ENCODE data around the gene SERTAD1.

Gene SERTAD1

DNA sequence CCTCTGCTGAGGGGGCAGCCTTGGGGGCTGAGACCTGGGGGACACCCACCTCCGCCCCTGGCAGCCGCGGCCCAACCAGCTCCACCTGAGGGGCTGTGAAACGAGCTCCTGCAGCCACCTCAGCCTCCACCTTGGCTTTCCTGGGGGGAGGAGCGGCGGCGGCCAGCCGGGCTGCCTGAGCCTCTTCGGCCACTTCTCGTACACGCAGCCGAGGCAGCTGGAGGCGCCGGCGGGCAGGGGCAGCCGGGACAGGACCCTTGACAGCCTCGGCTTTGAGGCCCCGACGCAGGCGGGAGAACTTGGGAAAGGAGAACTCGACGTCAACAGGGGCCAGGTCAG lies 28.3 kb downstream of the SERTAD1 start:
- no peaks in the 10 kb centered on the region for H3K9me3 ChIP-seq (ENCODE audit: low read length)
- H2AFZ ChIP-seq (ENCODE audit: low read depth, low read length): no peak overlapping the region
- H3K4me1 ChIP-seq (ENCODE audit: insufficient read depth, low read length): no peaks in the 10 kb centered on the region
- H3K27me3 ChIP-seq (ENCODE audit: insufficient read depth, low read length): no peaks in the 10 kb centered on the region
- no peaks in the 10 kb centered on the region for H3K36me3 ChIP-seq (ENCODE audit: insufficient read depth, low read length)
- H3K4me3 ChIP-seq (ENCODE audit: low read length): no peak overlapping the region

- Histone ChIP-seq H3K36me3 (ENCODE audit: insufficient read depth, low read length) (no peaks in the 10 kb centered on the region), H3K4me3 (ENCODE audit: low read length) (no peak overlapping the region), H3K9me3 (ENCODE audit: low read length) (no peaks in the 10 kb centered on the region), H3K4me1 (ENCODE audit: insufficient read depth, low read length) (no peaks in the 10 kb centered on the region), H2AFZ (ENCODE audit: low read depth, low read length) (no peak overlapping the region), H3K27me3 (ENCODE audit: insufficient read depth, low read length) (no peaks in the 10 kb centered on the region)
Measured at GRCh38 chr19:40396886-40397567, 28.8 kb downstream of the SERTAD1 start.

- H3K9me3 ChIP-seq (ENCODE audit: low read length): no peaks in the 10 kb centered on the region
- no peaks in the 10 kb centered on the region for H3K4me1 ChIP-seq (ENCODE audit: insufficient read depth, low read length)
- no peaks in the 10 kb centered on the region for H3K36me3 ChIP-seq (ENCODE audit: insufficient read depth, low read length)
- no peak overlapping the region for H3K4me3 ChIP-seq (ENCODE audit: low read length)
- H2AFZ ChIP-seq (ENCODE audit: low read depth, low read length): no peak overlapping the region
- no peaks in the 10 kb centered on the region for H3K27me3 ChIP-seq (ENCODE audit: insufficient read depth, low read length)
Measured at GRCh38 chr19:40395956-40396355, 29.8 kb downstream of the SERTAD1 start.

- Histone ChIP-seq H2AFZ (ENCODE audit: low read depth, low read length) (no peak overlapping the region), H3K4me1 (ENCODE audit: insufficient read depth, low read length) (no peaks in the 10 kb centered on the region), H3K27me3 (ENCODE audit: insufficient read depth, low read length) (no peaks in the 10 kb centered on the region), H3K9me3 (ENCODE audit: low read length) (no peaks in the 10 kb centered on the region), H3K4me3 (ENCODE audit: low read length) (no peak overlapping the region), H3K36me3 (ENCODE audit: insufficient read depth, low read length) (no peaks in the 10 kb centered on the region)
Measured at GRCh38 chr19:40394816-40395210, 31.0 kb downstream of the SERTAD1 start.

GRCh38 chr19:40393894-40394815 lies 31.6 kb downstream of the SERTAD1 start:
- no peak overlapping the region for H3K4me3 ChIP-seq (ENCODE audit: low read length)
- H3K9me3 ChIP-seq (ENCODE audit: low read length): no peaks in the 10 kb centered on the region
- H3K4me1 ChIP-seq (ENCODE audit: insufficient read depth, low read length): no peaks in the 10 kb centered on the region
- no peaks in the 10 kb centered on the region for H3K36me3 ChIP-seq (ENCODE audit: insufficient read depth, low read length)
- H2AFZ ChIP-seq (ENCODE audit: low read depth, low read length): no peak overlapping the region
- no peaks in the 10 kb centered on the region for H3K27me3 ChIP-seq (ENCODE audit: insufficient read depth, low read length)

- Histone ChIP-seq H3K4me1 (ENCODE audit: insufficient read depth, low read length) (no peaks in the 10 kb centered on the region), H3K36me3 (ENCODE audit: insufficient read depth, low read length) (no peaks in the 10 kb centered on the region), H2AFZ (ENCODE audit: low read depth, low read length) (no peak overlapping the region), H3K9me3 (ENCODE audit: low read length) (no peaks in the 10 kb centered on the region), H3K27me3 (ENCODE audit: insufficient read depth, low read length) (no peaks in the 10 kb centered on the region), H3K4me3 (ENCODE audit: low read length) (no peak overlapping the region)
Measured at GRCh38 chr19:40392894-40393517, 32.8 kb downstream of the SERTAD1 start.

GRCh38 chr19:40392123-40392522 lies 33.7 kb downstream of the SERTAD1 start:
- H2AFZ ChIP-seq (ENCODE audit: low read depth, low read length): no peak overlapping the region
- H3K36me3 ChIP-seq (ENCODE audit: insufficient read depth, low read length): no peaks in the 10 kb centered on the region
- no peaks in the 10 kb centered on the region for H3K4me1 ChIP-seq (ENCODE audit: insufficient read depth, low read length)
- no peaks in the 10 kb centered on the region for H3K9me3 ChIP-seq (ENCODE audit: low read length)
- no peaks in the 10 kb centered on the region for H3K27me3 ChIP-seq (ENCODE audit: insufficient read depth, low read length)
- no peak overlapping the region for H3K4me3 ChIP-seq (ENCODE audit: low read length)

GRCh38 chr19:40390084-40390742 lies 35.6 kb downstream of the SERTAD1 start, which contains the start of gene HIPK4:
TSS of gene HIPK4 (minus strand) at chr19:40390181. CDS start at chr19:40389902, 279 bp downstream.
- no peak within 1 kb of the TSS for H2AFZ ChIP-seq (ENCODE audit: low read depth, low read length)
- no peaks in the 10 kb centered on the region for H3K27me3 ChIP-seq (ENCODE audit: insufficient read depth, low read length)
- H3K4me1 ChIP-seq (ENCODE audit: insufficient read depth, low read length): no peaks in the 10 kb centered on the region
- H3K36me3 ChIP-seq (ENCODE audit: insufficient read depth, low read length): no peaks in the 10 kb centered on the region
- no peaks in the 10 kb centered on the region for H3K9me3 ChIP-seq (ENCODE audit: low read length)
- no peak within 1 kb of the TSS for H3K4me3 ChIP-seq (ENCODE audit: low read length)

GRCh38 chr19:40389404-40390083 lies 36.2 kb downstream of the SERTAD1 start:
- H3K27me3 ChIP-seq (ENCODE audit: insufficient read depth, low read length): no peaks in the 10 kb centered on the region
- H3K4me3 ChIP-seq (ENCODE audit: low read length): no peak overlapping the region
- no peak overlapping the region for H2AFZ ChIP-seq (ENCODE audit: low read depth, low read length)
- no peaks in the 10 kb centered on the region for H3K9me3 ChIP-seq (ENCODE audit: low read length)
- no peaks in the 10 kb centered on the region for H3K4me1 ChIP-seq (ENCODE audit: insufficient read depth, low read length)
- no peaks in the 10 kb centered on the region for H3K36me3 ChIP-seq (ENCODE audit: insufficient read depth, low read length)

DNA sequence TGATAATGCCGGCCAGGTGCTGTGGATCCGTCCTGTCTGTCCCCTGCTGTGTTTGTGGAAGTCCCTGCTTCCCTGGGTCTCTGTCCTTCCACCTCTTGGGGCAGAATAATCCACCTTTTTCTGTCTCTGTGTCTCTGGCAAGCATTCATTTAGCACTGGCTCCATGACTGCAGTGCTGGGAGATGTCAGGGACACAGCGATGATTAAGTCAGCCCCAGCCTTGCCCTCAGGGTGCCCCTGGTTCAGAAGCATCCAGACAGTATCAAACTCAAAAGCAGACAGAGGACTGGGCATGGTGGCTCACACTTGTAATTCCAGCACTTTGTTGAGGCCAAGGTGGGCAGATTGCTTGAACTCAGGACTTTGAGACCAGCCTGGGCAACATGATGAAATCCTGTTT lies 37.3 kb downstream of the SERTAD1 start:
- Histone ChIP-seq H3K4me1 (ENCODE audit: insufficient read depth, low read length) (no peaks in the 10 kb centered on the region), H2AFZ (ENCODE audit: low read depth, low read length) (no peak overlapping the region), H3K36me3 (ENCODE audit: insufficient read depth, low read length) (no peaks in the 10 kb centered on the region), H3K9me3 (ENCODE audit: low read length) (no peaks in the 10 kb centered on the region), H3K27me3 (ENCODE audit: insufficient read depth, low read length) (no peaks in the 10 kb centered on the region), H3K4me3 (ENCODE audit: low read length) (no peak overlapping the region)

GRCh38 chr19:40387155-40387554 lies 38.6 kb downstream of the SERTAD1 start:
- Histone ChIP-seq H3K4me1 (ENCODE audit: insufficient read depth, low read length) (no peaks in the 10 kb centered on the region), H3K27me3 (ENCODE audit: insufficient read depth, low read length) (no peaks in the 10 kb centered on the region), H3K9me3 (ENCODE audit: low read length) (no peaks in the 10 kb centered on the region), H3K4me3 (ENCODE audit: low read length) (no peak overlapping the region), H3K36me3 (ENCODE audit: insufficient read depth, low read length) (no peaks in the 10 kb centered on the region), H2AFZ (ENCODE audit: low read depth, low read length) (no peak overlapping the region)

- H3K9me3 ChIP-seq (ENCODE audit: low read length): no peaks in the 10 kb centered on the region
- no peaks in the 10 kb centered on the region for H3K4me1 ChIP-seq (ENCODE audit: insufficient read depth, low read length)
- no peaks in the 10 kb centered on the region for H3K27me3 ChIP-seq (ENCODE audit: insufficient read depth, low read length)
- H2AFZ ChIP-seq (ENCODE audit: low read depth, low read length): no peak overlapping the region
- peaks cover 5% of the 10 kb centered on the region for H3K36me3 ChIP-seq (ENCODE audit: insufficient read depth, low read length)
- H3K4me3 ChIP-seq (ENCODE audit: low read length): no peak overlapping the region
Measured at GRCh38 chr19:40383668-40384248, 42.0 kb downstream of the SERTAD1 start.

Data from neuron (in vitro differentiated cells).